Body of pancreas (tissue), 4 donors: Measurements from ENCODE around the gene AUTS2.

ENCODE experiments used
- POLR2A ChIP-seq, 3 donors: fragments of 450-650 bp; IDR thresholded peaks; one replicate each; pipeline ENCODE4 v1.6.1; 2016; ENCODE audit warnings: antibody characterized with exemption in 3 of 3, mild to moderate bottlenecking in 2 of 3
- TF ChIP-seq, protein P1 (sequence below), 7 experiments: fragments of 450-650 bp in 4 of 7; fragments of 200-600 bp in 3 of 7; sonication (generic) in 3 of 7; IDR thresholded peaks; one replicate each; pipeline ENCODE4 v1.5.1; 2016 to 2019; ENCODE audit warnings: antibody characterized with exemption in 7 of 7

DNA sequence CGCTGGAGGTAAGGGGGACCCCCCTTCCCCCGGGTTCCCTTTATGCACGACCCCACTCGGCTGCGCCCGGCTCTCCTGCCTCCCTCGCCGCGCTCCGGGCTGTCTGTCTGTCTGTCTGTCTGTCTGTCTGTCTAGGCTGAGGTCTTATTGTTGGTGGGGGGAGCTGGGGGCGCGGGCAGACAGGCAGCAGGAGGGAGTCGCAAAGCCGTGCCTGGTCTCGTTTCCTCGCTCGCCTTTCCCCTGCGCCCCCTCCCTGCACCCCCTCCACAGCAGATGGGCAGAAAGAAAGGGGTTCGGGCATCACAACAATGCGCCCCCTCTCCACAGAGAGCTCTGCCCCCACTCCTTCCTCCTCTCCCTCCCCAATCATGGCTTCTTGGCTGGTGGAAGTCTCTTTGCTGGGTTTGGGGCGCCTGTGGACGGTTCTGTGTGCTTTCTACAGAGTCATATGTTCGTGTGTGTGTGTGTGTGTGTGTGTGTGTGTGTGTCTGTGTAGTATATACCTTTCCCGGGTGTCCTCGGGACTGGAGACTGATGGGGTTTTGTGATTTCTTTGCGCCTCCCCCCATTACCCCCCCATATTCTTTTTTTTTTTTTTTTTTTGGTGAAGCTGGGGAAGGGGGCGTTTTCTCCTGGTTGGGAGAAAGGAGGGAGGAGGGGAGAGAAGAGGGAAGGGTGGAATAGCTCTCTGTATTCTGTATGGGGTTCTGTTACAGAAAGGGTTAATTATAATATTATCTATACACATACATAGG is 1.9 kb downstream of the AUTS2 start:
- TF ChIP-seq, protein P1, sequence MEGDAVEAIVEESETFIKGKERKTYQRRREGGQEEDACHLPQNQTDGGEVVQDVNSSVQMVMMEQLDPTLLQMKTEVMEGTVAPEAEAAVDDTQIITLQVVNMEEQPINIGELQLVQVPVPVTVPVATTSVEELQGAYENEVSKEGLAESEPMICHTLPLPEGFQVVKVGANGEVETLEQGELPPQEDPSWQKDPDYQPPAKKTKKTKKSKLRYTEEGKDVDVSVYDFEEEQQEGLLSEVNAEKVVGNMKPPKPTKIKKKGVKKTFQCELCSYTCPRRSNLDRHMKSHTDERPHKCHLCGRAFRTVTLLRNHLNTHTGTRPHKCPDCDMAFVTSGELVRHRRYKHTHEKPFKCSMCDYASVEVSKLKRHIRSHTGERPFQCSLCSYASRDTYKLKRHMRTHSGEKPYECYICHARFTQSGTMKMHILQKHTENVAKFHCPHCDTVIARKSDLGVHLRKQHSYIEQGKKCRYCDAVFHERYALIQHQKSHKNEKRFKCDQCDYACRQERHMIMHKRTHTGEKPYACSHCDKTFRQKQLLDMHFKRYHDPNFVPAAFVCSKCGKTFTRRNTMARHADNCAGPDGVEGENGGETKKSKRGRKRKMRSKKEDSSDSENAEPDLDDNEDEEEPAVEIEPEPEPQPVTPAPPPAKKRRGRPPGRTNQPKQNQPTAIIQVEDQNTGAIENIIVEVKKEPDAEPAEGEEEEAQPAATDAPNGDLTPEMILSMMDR (IDR thresholded peaks at IDR 0.05) = no peak
- no peak for TF ChIP-seq POLR2A (IDR thresholded peaks at IDR 0.05)
